Fibroblast of the conjunctiva (primary cell): ENCODE results near the gene ADGRB2.

Experiments used
- DNase-seq: peaks from one replicate; pipeline ENCODE4 v3.0.0-alpha.2; 2010; ENCODE audit warnings: low read depth

The ADGRB2 gene

DNA sequence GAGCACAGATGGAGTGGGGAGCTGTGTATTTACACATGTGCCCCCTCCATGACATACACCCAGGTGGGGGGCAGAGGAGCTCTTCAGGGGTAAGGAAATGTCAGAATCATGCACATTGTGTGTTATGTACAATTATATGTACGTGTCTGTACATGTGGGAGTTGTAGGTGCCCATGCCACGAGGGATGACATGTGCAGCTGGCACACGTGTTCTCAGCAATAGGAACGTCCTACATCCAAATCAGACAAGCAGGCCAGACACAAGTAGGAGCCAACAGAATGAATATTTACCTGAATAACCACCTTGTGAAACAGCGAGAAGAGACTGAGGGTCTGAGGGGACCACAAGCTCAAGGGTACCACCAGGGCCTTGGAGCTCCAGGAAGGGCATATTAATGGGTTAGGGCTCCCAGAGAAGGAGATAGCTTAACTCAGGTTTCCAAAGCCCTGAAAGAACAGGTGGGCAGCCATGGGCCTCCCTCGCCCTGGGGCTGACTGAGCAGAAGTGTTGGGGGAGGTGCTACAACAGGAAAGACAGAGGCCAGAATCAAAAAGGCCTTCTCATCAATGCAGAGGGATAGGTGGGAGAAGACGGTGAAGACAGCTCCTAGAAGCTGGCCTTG is 63.6 kb downstream of the ADGRB2 start:
- DNase-seq, result no peak

DNA sequence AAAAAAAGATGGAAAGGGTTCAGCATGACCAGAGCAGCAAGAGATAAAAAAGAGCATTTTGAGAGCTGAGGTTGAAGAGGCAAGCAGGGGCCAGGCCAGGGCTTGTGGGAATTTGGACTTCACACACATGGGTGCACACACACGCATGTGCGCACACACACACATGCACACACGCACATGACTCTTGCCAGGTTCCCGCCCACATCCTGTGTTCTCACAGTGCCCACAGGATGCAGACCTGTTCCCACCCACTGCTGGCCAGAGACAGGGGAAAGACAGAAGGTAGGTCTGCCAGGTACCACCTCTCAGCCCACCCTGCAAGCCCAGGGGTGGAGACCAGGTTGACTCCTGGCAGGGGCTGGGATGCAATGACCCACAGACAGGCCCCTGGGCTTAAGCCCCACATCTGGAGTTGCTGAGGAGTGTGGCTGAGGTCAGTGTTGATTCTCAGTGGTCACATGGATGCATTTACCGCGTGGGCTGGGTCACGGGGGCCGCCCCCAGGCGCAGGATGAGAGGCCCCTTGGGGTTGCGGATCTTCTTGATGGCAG is 64.7 kb downstream of the ADGRB2 start:
- no peak for DNase-seq

DNA sequence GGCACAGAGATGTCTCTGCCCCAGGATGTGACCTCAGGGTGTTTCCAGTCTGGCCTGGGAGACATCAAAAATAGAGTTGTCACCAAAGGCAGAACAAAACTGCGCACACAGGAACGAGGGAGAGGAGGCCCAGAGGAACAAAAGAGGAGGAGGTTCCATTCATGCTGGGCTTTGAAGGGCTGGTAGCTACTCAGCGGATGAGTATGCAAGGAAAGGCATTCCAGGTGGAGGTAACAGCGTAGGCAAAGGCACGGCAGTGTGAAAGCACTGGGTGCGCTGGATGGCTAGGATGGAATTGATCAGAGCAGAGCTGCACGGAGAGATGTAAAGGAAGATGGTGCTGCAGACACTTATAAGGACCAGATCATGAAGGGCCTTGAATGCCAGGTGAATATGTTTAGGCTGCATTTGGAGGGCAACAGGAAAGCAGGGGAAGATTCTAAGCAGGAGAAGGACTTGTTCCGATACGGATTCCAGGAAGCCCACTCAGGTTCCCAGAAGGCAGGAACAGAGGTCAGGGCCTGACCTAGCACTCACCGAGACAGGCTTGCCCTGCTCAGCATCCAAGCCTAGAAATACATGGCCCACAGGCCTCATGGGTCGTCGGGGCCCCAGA is 66.7 kb downstream of the ADGRB2 start:
- no peak for DNase-seq

DNA sequence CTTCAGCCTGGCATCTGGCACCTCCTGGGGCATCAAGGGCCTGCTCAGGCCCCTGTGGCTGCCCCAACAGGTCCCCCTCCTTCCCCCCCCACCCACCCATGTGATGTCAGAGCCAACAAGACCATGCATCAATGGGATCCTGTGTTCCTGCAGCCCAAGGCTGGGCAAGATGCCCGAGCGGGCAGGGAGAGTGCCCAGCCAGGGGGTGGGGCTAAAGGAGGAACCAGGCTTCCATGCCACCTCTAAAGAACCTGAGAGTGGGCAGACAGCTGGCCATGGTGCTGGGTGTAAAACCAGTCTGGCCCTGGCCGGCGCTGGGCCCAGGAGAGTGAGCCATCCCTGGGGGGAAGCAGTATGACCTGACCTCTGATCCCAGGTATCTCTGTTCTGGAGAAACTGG is 67.9 kb downstream of the ADGRB2 start:
- DNase-seq, result no peak

DNA sequence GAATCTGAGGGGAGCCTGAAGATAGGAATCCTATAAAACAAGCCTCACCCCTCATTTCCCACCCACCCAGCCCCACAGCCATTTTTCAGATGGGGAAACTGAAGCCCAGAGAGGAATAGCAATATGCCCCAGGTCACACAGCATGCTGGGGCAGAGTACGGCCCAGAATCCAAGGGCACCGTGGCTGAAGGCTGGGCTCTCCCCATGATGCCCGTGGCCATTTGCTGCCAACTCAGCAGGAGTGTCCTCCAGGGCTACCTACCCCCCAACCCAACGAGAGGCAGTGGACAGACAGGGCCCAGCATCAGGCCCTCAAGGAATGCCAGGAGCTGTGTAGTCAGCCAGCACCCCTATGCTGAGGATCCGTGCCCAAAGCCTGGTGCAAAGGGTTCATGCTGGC is 68.8 kb downstream of the ADGRB2 start:
- no peak for DNase-seq

DNA sequence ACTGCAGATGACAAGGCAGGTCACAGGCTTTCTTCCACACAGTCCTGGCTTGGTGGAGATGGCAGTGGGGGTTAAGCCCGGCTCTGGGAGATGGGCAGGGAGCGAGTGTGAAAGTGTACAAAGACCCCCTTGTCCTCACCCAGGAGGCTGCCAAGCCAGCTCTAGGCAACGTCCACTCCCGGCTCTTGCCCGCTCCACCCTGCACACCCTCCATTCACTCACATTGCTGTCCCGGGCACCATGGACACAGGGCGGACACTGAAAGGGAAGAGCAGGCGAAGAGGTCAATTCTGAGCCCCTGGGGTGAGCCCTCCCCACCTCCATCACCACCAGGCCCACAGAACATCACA is 69.2 kb downstream of the ADGRB2 start:
- no peak for DNase-seq

DNA sequence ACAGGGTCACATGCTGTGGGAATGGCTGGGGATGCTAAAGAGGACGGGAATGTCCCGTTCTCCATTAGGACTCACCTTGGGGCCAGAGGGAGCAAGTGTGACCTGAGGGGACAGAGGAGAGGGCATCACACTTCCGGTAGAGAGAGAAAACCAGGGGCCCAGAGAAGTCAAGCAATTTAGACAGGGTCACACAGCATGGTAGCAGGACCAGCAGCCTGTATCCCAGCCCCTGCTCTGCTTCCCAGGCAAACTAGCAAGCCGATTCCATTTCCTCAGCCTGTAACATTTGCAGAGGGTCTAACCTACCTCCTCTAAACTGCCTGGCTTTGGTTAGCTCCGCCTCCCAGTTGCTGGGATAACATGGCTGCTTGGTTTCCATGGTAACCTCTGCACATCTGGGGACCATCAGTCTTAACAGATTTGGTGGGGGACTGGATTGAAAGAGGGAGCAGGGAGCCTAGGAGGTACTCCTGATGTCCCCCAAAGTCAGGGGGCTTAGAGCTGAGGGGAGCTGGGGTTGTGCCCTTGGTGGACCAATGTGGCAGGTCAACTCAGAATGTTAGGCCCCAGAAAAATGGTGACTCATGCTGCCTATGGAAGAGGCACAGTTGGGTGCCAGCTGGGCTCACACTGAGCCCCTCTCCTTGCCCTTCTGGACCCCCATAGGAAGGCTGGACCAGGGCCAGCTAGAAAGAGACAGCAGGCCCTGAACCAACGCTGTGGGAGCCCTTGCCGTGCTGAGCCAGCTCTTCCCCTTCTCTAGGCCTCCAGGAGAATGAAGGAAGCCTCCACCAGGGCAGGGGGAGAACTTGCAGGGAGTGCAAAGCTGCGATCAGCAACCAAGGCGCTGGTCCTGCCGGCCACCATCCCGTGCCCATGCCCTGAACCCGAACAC is 69.8 kb downstream of the ADGRB2 start:
- DNase-seq, result no peak

DNA sequence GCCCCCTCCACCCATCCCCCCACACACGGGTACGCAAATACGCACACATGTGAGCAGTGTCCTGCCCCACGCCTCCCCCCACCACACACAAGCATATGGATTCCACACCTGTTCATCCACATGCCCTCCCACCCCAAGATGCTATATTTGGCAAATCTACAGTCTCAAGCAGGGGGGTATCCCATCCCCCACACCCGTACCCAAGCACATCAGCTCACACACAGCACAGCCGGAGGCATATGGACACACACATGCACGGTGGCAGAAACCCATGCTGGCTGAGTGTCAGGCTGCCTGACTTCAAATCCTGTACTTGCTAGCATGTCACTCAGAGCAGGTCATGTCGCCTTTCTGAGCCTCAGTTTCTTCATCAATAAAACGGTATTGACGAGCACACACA is 70.9 kb downstream of the ADGRB2 start:
- DNase-seq, result no peak

DNA sequence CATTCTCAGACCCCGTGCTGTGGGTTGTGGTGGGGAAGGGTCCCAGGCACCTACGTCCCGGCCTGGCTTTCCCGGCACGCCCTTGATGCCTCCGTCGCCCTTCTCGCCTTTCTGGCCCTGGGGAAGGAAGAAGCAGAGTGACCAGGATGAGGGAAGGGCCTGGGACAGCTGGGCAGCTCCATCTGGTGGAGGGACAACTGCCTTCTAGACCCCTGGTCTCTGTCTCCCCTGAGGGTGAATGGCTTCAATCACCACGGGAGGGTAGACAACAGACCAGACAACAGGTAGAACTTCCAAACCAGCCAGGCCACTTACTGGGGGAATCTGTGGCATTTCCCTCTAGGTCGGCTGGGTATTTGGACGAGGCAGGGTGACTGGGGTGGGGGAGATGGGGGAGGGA is 72.2 kb downstream of the ADGRB2 start:
- DNase-seq, result no peak

DNA sequence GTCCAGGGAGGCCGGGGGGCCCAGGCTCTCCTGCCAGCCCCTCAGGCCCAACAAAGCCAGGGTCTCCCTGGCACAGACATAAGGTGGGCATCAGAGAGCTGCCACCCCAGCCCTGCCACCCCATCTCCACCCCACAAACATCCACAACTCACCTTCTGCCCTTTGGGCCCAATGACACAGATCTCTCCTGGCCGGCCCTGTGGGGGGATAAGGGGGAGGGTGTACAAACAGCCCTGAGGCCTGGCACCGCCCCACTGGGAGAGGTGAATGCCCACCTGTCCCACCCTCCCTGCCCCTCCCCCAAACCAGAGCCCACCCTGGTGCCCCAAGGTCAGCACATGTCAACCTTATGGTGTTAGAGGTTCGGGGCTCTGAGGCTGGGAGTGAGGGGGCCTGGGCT is 72.7 kb downstream of the ADGRB2 start:
- no peak for DNase-seq

DNA sequence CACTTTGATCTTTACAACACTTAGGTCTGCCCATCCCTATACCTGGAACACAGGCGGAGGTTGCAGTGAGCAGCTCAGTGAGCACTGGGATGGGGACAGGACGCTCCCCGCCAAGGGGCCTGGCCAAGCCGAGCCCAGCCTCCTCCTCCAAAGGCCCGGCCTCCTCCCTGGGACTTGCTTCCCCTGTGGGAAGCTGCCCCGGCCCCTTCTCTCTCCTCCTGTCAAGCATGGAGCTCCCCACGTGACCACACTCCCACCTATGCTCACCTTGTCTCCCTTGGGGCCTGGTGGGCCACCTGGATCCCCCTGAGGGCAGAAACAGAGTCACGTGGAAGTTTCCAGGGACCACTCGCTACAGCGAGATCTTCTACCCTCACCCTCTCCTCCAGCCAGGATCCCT is 73.2 kb downstream of the ADGRB2 start:
- no peak for DNase-seq

DNA sequence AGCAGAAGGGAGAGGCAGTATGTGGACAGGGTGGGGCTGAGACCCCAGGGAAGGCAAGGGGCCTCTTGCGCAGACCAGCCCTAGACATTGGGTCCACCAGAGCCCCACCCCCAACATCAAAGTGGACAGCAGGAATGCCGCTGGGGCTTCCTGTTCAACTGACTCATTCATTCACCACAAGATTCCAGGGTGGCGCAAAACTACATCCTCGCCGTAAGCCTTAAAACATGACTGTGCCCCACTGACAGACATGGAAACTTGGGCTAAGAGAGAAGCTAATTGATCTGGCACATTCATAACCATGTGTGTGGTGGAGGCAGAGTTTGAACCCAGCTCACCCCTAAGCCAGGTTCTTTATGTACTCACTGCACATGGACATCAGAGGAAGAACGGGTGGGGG is 74.3 kb downstream of the ADGRB2 start:
- peak; percentile 78 for DNase-seq

DNA sequence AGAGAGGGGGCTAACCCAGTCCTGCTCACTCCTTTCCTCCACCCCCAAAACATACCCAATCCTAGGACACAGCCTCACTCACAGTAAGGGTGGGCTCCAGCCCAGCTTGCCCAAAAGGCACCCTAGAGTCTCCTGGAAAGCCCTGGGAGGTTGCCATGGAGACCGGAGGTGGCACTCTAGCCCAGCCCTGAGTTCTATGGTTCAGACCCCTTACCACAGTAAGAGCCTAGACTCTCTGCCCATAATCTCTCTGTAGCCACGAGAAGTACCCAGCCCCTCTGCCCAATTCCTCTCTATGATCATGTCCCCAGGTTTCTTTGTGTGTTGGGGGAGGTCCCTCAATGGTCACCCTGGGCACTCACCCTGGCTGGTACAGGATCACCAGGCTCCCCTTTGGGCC is 74.8 kb downstream of the ADGRB2 start:
- no peak for DNase-seq

DNA sequence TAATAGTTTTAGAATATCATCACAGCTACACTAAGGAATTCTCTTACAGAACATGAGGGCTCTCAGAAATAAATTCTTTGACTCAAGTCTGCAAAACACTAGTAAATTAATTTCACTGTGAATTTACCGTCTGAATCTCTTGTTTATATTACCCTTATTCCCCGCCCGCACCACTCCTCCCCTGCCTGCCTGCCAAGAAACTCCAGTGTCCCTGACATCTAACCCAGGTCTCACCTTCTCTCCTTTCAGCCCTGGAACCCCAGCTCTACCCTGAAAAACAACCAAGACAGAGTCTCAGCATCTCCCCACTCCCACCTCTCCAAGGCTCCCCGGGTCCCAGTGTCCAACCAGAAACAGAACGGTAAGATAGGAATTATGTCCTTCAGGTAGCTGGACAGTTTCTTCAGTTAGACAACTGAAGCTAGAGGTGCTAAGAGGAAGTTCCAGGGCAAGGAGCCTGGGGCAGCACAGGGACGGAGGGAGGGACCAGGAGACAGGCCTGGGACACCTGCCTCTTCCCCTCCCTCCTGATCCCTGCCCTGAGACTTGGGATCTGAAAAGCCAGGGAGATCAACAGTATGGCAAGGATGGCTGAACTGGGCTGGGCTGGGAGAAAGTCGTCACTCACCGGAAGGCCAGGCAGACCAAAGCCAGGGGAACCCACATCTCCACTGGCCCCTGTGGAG is 75.8 kb downstream of the ADGRB2 start:
- no peak for DNase-seq

DNA sequence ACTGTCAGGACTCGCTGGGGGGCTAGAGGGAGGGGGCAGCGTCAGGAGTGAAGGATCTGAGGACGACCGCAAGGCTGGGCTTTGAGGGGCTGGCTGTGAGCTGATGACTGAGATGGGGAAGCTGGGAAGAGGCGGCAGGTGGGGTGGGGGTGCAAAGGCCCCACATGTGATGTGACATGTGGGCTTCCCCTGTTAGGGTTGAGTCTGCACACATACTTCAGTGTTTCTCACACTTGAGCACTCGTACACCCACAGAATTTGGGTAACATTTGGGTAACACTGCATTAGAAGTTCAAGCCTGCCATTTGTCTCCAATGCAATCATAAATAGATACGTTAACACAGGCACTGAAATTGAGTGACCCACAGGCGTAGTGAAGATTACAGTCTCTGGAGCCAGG is 76.5 kb downstream of the ADGRB2 start:
- DNase-seq, result no peak

DNA sequence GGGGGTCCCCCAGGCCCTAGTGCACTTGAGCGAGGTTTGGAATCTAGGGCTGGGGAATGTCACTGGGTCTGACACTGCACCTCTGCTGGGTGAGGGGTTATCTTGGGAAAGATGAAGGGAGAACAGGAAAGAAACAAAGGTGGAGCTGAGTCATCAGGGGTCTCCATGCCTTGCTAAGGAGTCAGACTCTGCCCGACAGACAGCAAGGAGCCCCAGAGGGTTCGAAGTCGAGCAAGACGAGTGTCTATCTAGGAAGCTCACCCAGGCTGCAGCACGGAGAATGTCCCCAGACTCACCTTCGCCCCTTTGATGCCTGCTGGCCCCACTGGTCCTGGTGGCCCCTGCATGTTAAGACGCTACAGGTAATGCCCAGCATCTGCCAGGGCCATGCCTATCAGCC is 78.3 kb downstream of the ADGRB2 start:
- DNase-seq, result no peak

DNA sequence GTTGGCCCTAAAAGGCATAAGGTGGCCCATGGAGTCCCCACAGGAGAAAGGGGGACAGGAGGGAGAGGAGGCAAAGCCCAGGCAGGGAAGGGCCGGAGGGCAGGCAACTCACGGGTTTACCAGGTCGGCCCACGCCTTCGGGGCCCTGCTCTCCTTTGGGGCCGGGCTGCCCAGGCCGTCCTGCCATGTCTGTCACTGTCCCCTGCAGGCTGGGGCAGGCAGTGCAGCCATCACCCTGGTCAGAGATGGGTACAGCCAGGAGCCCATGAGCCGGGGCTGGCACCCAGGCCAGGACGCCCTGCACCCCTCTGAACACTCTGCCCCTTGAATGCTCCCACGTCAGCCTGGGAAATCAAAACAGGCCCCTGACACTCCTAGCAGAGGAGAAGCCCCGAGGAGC is 80.1 kb downstream of the ADGRB2 start:
- DNase-seq, result no peak

DNA sequence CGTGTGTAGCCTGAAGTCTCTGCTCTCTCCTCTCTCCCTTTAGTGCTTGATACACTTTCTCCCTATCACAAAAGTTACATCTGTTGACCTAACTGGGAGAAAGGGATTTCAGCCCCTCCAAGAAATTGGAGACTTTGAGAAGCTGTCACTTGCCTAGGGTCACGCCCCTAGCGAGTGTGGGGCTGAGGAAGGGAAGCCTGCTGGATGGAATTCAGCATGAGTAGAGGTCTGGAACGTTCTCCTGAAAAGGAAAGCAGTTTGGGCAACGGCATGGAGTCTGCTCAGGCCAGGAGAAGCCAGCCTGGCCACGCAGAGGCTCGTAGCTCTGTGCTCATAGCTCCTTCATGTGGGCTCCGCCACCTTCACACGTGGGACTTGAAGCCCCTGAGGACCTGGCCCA is 82.7 kb downstream of the ADGRB2 start:
- no peak for DNase-seq

DNA sequence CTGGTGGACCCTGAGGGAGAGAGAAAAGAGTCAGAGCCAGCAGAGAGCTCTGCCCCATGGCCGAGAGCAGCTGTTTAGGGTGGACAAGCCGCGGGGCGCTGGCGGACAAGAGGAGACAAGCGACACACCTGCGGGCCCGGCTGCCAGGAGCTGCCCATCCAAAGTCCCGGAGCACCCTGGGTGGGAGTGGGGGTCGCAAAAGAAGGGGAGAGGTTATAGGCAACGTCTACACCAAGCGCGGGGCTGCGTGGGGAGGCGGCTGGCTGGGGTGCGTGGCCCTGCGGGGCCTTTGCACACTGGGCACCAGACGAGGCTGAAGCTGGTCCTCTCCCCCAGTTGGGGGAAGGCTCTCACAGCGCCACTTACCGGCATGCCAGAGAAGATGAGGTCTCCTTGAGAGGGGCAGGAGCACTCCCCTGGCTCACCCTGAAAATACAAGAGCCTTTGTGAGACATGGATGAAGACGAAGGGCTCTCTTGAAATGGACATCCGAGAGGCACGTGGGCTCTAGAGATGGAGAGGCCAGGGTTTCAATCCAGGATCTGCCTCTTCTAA is 84.4 kb downstream of the ADGRB2 start:
- no peak for DNase-seq

DNA sequence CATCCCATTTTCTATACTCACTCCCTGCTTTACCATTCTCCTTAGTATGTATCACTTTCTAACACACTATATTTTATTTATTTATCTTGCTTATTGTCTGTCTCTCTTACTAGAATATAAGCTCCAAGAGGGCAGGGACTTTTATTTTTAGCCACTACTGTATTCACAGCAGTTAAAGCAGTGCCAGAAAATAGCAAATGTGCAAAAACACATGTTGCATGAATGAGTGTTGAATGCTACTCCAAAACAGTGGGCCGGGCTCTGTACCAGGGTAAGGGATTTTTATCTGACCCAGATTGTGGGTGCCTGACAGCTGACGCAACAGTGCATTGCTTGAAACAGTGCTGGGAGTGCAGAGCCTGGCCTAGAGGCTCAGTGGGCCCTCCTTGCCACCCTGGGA is 85.0 kb downstream of the ADGRB2 start:
- DNase-seq, result no peak

DNA sequence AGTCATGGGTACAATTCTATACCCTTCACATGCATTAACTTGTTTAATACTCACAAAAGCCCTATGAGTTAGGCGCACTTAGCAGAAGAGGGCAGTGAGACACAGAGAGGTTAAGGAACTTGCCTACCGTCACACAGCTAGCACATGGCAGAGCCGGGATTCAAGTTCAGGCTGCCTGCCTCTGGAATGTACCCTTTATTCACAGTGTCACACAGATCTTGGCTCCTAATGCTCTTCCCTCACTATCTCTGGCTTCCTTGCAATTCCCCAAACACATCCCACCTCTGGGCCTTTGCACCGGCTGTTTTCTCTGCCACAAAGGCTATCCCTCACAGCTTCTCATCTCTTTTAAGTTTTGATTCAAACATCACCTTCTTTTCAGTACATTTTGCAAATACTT is 85.5 kb downstream of the ADGRB2 start:
- DNase-seq, result no peak

DNA sequence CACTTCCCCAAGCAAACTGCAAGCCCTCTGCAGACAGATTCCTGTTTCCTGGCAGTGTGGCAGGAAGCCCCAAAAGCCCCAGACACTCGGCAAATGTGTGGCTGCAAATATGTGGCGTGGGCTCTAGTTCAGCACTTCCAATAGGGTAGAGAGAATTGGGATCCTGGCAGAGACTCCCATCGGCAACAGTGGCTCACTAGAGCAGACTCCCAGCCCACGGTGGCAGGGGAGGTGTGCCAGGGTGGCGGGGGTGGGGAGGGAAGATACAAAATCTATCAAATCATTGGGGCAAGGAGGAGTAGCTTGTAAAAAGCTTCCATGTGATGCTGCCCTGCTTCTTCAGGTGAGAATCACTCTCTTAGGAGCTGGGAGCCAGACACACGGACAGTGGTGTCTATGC is 86.2 kb downstream of the ADGRB2 start:
- no peak for DNase-seq
